Measurements from ENCODE around the gene HECTD4. TPM values are rescaled to one million over a fixed set of nuclear protein-coding genes. Genes with fewer than 3 reads are reported as not detected.

The HECTD4 gene
- total and polyA plus RNA-seq, 9 of the 15 experiments (the other 6 are each of a cell fraction or from before 2014, with no cell fraction given): 3.5 to 33.3 (median 13.5) TPM

DNA sequence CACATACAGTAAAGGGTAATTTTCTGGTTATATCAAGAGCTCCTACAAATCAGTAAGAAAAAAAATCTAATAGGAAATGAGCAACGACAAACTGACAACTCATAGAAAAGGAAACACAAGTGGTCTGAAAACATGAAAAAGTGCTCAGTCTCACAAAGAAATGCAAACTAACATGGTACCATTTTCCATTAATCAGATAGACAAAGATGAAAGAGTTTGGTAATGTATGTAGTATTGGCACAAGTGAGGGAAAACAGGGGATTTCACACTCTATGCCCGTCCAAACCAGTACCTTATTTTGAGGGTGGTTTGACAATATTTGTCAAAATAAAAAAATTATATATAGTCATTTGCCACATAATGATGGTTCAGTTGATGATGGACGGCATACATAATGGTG, 49.7 kb upstream of the HECTD4 start (continued):
- TF ChIP-seq, protein P1, sequence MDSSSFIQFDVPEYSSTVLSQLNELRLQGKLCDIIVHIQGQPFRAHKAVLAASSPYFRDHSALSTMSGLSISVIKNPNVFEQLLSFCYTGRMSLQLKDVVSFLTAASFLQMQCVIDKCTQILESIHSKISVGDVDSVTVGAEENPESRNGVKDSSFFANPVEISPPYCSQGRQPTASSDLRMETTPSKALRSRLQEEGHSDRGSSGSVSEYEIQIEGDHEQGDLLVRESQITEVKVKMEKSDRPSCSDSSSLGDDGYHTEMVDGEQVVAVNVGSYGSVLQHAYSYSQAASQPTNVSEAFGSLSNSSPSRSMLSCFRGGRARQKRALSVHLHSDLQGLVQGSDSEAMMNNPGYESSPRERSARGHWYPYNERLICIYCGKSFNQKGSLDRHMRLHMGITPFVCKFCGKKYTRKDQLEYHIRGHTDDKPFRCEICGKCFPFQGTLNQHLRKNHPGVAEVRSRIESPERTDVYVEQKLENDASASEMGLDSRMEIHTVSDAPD (CRISPR knock-in tag; IDR thresholded peaks at IDR 0.05): no peak
- TF ChIP-seq, protein P2, sequence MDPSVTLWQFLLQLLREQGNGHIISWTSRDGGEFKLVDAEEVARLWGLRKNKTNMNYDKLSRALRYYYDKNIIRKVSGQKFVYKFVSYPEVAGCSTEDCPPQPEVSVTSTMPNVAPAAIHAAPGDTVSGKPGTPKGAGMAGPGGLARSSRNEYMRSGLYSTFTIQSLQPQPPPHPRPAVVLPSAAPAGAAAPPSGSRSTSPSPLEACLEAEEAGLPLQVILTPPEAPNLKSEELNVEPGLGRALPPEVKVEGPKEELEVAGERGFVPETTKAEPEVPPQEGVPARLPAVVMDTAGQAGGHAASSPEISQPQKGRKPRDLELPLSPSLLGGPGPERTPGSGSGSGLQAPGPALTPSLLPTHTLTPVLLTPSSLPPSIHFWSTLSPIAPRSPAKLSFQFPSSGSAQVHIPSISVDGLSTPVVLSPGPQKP (CRISPR knock-in tag; IDR thresholded peaks at IDR 0.05): no peak
- TF ChIP-seq SMAD2 (IDR thresholded peaks at IDR 0.05; ENCODE audit: low read depth, low read length): no peak

DNA sequence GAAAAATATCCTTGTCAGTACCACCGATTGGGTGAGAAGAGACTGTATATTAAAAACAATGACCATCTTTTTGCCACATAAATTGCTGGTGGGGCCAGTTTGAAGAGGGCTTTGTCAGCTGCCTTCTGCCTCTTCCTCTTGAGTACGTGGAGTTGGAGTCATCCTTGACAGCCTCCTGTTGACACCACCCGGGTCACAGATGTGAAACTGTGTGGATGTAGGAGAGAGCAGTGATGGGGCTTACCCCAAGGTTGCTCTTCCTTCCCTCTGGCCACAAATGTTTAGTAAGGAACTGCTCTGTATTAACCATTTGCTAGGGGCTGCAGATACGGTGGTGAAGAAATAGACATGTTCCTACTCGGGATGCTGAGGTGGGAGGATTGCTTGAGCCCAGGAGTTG, 48.7 kb upstream of the HECTD4 start:
- Histone ChIP-seq H3K9me3 (replicated peaks; ENCODE audit: control insufficient read depth, insufficient read depth, low read depth, low read length) (no peaks in the 10 kb centered on the region), H3K79me2 (ENCODE audit: control insufficient read depth, insufficient read depth, low read length) (peaks cover 80% of the 10 kb centered on the region), H3K4me1 (replicated peaks in 1 of 2; ENCODE audit: control insufficient read depth in 2 of 2, insufficient read depth in 2 of 2, low read length in 2 of 2) (0 out of 5 replicates have a peak, but pooled peaks cover 0 to 4% of the 10 kb centered on the region in 2 experiments), H3K36me3 (ENCODE audit: control insufficient read depth, insufficient read depth, low read length) (peaks cover 29% of the 10 kb centered on the region; the same call in 1 of the 3 replicates), H3K9me1 (ENCODE audit: control insufficient read depth, insufficient read depth, low read length) (no peaks in the 10 kb centered on the region), H2AFZ (ENCODE audit: low read depth, low read length) (no peak overlapping the region), H3K9ac (ENCODE audit: insufficient read depth in 1 of 2, low read depth in 2 of 2, low read length in 2 of 2) (no peak overlapping the region), H3K4me3 (no peak overlapping the region), H4K20me1 (replicated peaks; ENCODE audit: control insufficient read depth, insufficient read depth, low read length) (no peaks in the 10 kb centered on the region), H3K27me3 (ENCODE audit: control insufficient read depth in 2 of 2, insufficient read depth in 2 of 2, low read length in 2 of 2) (no peaks in the 10 kb centered on the region), H3K4me2 (ENCODE audit: insufficient read depth, low read length) (no peak overlapping the region), H3K27ac (ENCODE audit: extremely low read depth, low read depth, low read length) (no peak overlapping the region)
- in situ Hi-C loops (cut with MboI) (no loop called here), intact Hi-C loops (cut with micrococcal nuclease) (no loop called here)
- DNase-seq (ENCODE audit: extremely low read depth in 1 of 4, low spot score in 3 of 4) (no peak), ATAC-seq (no peak), FAIRE-seq (no peak)
- ChIA-PET POLR2A (interaction anchor here (0.6 to 0.7 kb wide), 2 partner anchors 9 to 20 kb away, joined by 3 read pairs; no protein-coding TSS in a partner anchor), CTCF (ENCODE audit: low intra/inter-chr PET ratio) (no interaction called here)
- 54% methylated on average over 5 of the region's 5 CpGs for WGBS (ENCODE audit: insufficient coverage, low coverage, missing lambda C conversion rate)
- BruUV-seq (replicated peaks): no TSS peak
- TF ChIP-seq ZNF174 (CRISPR knock-in tag; IDR thresholded peaks at IDR 0.05) (no peak), ZNF316 (IDR thresholded peaks at IDR 0.05) (no peak), LCOR (CRISPR knock-in tag; IDR thresholded peaks at IDR 0.05) (no peak), KDM1A (IDR thresholded peaks at IDR 0.05) (no peak), SRSF1 (IDR thresholded peaks at IDR 0.05; ENCODE audit: low read depth, low read length) (no peak), KAT8 (IDR thresholded peaks at IDR 0.05; ENCODE audit: low read depth) (no peak), CHD4 (IDR thresholded peaks at IDR 0.05; ENCODE audit: insufficient read depth, insufficient replicate concordance, low read depth, low read length, poor library complexity, severe bottlenecking) (no peak), DMBX1 (CRISPR knock-in tag; IDR thresholded peaks at IDR 0.05; ENCODE audit: borderline replicate concordance) (no peak), POLR3G (IDR thresholded peaks at IDR 0.05; ENCODE audit: extremely low read depth, insufficient read length, insufficient replicate concordance) (no peak)
- TF ChIP-seq, protein P3, sequence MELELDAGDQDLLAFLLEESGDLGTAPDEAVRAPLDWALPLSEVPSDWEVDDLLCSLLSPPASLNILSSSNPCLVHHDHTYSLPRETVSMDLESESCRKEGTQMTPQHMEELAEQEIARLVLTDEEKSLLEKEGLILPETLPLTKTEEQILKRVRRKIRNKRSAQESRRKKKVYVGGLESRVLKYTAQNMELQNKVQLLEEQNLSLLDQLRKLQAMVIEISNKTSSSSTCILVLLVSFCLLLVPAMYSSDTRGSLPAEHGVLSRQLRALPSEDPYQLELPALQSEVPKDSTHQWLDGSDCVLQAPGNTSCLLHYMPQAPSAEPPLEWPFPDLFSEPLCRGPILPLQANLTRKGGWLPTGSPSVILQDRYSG (tag; conservative IDR thresholded peaks at IDR 0.05; ENCODE audit: low read depth): no peak
- TF ChIP-seq, protein P4, sequence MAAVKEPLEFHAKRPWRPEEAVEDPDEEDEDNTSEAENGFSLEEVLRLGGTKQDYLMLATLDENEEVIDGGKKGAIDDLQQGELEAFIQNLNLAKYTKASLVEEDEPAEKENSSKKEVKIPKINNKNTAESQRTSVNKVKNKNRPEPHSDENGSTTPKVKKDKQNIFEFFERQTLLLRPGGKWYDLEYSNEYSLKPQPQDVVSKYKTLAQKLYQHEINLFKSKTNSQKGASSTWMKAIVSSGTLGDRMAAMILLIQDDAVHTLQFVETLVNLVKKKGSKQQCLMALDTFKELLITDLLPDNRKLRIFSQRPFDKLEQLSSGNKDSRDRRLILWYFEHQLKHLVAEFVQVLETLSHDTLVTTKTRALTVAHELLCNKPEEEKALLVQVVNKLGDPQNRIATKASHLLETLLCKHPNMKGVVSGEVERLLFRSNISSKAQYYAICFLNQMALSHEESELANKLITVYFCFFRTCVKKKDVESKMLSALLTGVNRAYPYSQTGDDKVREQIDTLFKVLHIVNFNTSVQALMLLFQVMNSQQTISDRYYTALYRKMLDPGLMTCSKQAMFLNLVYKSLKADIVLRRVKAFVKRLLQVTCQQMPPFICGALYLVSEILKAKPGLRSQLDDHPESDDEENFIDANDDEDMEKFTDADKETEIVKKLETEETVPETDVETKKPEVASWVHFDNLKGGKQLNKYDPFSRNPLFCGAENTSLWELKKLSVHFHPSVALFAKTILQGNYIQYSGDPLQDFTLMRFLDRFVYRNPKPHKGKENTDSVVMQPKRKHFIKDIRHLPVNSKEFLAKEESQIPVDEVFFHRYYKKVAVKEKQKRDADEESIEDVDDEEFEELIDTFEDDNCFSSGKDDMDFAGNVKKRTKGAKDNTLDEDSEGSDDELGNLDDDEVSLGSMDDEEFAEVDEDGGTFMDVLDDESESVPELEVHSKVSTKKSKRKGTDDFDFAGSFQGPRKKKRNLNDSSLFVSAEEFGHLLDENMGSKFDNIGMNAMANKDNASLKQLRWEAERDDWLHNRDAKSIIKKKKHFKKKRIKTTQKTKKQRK (IDR thresholded peaks at IDR 0.05; ENCODE audit: borderline replicate concordance, low read depth, low read length): no peak

Measured in K562 (cell line).